RPMI8226 (cell line): ENCODE measurements around the gene CASKIN2.
A peak's percentile ranks its signal among the peaks of the same experiment; 100 is the strongest.
"Not testable (repeated sequence)": the region's sequence is repeated elsewhere in the genome, so short reads cannot be mapped to it uniquely, and the experiment has no call there.

Source experiments
- DNase-seq: peaks from one replicate; pipeline ENCODE4 v3.0.0-alpha.2; 2015

The CASKIN2 gene

GRCh38 chr17:75487351-75488070, 27.8 kb downstream of the CASKIN2 start:
- DNase-seq = no peak

- no peak for DNase-seq
Observed at GRCh38 chr17:75486951-75487350, 28.4 kb downstream of the CASKIN2 start.

- DNase-seq = no peak
Observed at GRCh38 chr17:75486151-75486550, 29.2 kb downstream of the CASKIN2 start.

GRCh38 chr17:75485688-75486087, 29.6 kb downstream of the CASKIN2 start:
- DNase-seq = no peak

- DNase-seq = no peak
Observed at GRCh38 chr17:75482098-75482942, 33.0 kb downstream of the CASKIN2 start.

GRCh38 chr17:75481194-75482068, 33.9 kb downstream of the CASKIN2 start:
- DNase-seq = no peak

- DNase-seq = no peak
Observed at GRCh38 chr17:75480281-75480680, 35.1 kb downstream of the CASKIN2 start.

GRCh38 chr17:75478508-75478907, 36.8 kb downstream of the CASKIN2 start:
- no peak for DNase-seq

GRCh38 chr17:75477490-75477862, 37.9 kb downstream of the CASKIN2 start:
- DNase-seq = not testable (repeated sequence)

GRCh38 chr17:75476752-75477489, 38.4 kb downstream of the CASKIN2 start:
- DNase-seq = no peak

GRCh38 chr17:75476271-75476671, 39.1 kb downstream of the CASKIN2 start:
- no peak for DNase-seq

GRCh38 chr17:75475851-75476250, 39.5 kb downstream of the CASKIN2 start:
- no peak for DNase-seq

- no peak for DNase-seq
Observed at GRCh38 chr17:75475144-75475835, 40.0 kb downstream of the CASKIN2 start.

GRCh38 chr17:75474736-75475135, 40.6 kb downstream of the CASKIN2 start:
- DNase-seq = no peak

GRCh38 chr17:75473246-75473645, 42.1 kb downstream of the CASKIN2 start:
- no peak for DNase-seq

GRCh38 chr17:75472119-75472518, 43.2 kb downstream of the CASKIN2 start:
- DNase-seq = peak; percentile 5

GRCh38 chr17:75471207-75471606, 44.1 kb downstream of the CASKIN2 start:
- DNase-seq = no peak

- no peak for DNase-seq
Observed at GRCh38 chr17:75468779-75469373, 46.5 kb downstream of the CASKIN2 start.

GRCh38 chr17:75468291-75468754, 47.0 kb downstream of the CASKIN2 start:
- no peak for DNase-seq

GRCh38 chr17:75465039-75465438, 50.3 kb downstream of the CASKIN2 start:
- no peak for DNase-seq

GRCh38 chr17:75463603-75464002, 51.7 kb downstream of the CASKIN2 start:
- DNase-seq = no peak
